ENCODE measurements around the gene TAF4. TPM values are rescaled to one million over a fixed set of nuclear protein-coding genes. Genes with fewer than 3 reads are reported as not detected.
A peak's percentile ranks its signal among the peaks of the same experiment; 100 is the strongest.

TAF4 gene
- total RNA-seq, 1 donor from 2014 or later = 28.1 TPM

- peak overlapping the region; percentile 19 for H3K27ac Mint-ChIP-seq
- H3K4me1 Mint-ChIP-seq = peaks cover 21% of the 10 kb centered on the region
- H3K9me3 Mint-ChIP-seq = no peaks in the 10 kb centered on the region
- no peak overlapping the region for H3K4me3 Mint-ChIP-seq
- H3K27me3 Mint-ChIP-seq (ENCODE audit: low read depth) = no peaks in the 10 kb centered on the region
- no peak for DNase-seq (ENCODE audit: low spot score in 2 of 2, unreplicated experiment in 2 of 2)
- no peak for TF ChIP-seq CTCF (IDR thresholded peaks at IDR 0.05; ENCODE audit: unreplicated experiment)
- no peaks in the 10 kb centered on the region for H3K36me3 Mint-ChIP-seq
These were observed 39.2 kb downstream of the TAF4 start for GRCh38 chr20:62026564-62026856.

- no peak for TF ChIP-seq CTCF (IDR thresholded peaks at IDR 0.05; ENCODE audit: unreplicated experiment)
- no peak for DNase-seq (ENCODE audit: low spot score in 2 of 2, unreplicated experiment in 2 of 2)
- Mint-ChIP-seq H3K27ac (peak overlapping the region; percentile 19), H3K36me3 (no peaks in the 10 kb centered on the region), H3K9me3 (no peaks in the 10 kb centered on the region), H3K4me1 (peaks cover 19% of the 10 kb centered on the region), H3K27me3 (ENCODE audit: low read depth) (no peaks in the 10 kb centered on the region), H3K4me3 (no peak overlapping the region)
These were observed 39.7 kb downstream of the TAF4 start for GRCh38 chr20:62025832-62026563.

- DNase-seq (ENCODE audit: low spot score in 2 of 2, unreplicated experiment in 2 of 2) = no peak
- TF ChIP-seq CTCF (IDR thresholded peaks at IDR 0.05; ENCODE audit: unreplicated experiment) = no peak
- Mint-ChIP-seq H3K27me3 (ENCODE audit: low read depth) (no peaks in the 10 kb centered on the region), H3K36me3 (no peaks in the 10 kb centered on the region), H3K27ac (no peak overlapping the region), H3K4me3 (no peak overlapping the region), H3K9me3 (no peaks in the 10 kb centered on the region), H3K4me1 (peaks cover 20% of the 10 kb centered on the region)
These were observed 40.3 kb downstream of the TAF4 start for GRCh38 chr20:62025394-62025793.

GRCh38 chr20:62023935-62024334, 41.7 kb downstream of the TAF4 start:
- DNase-seq (ENCODE audit: low spot score in 2 of 2, unreplicated experiment in 2 of 2) = no peak
- Mint-ChIP-seq H3K4me3 (no peak overlapping the region), H3K27ac (no peak overlapping the region), H3K4me1 (peaks cover 22% of the 10 kb centered on the region), H3K27me3 (ENCODE audit: low read depth) (no peaks in the 10 kb centered on the region), H3K9me3 (no peaks in the 10 kb centered on the region), H3K36me3 (no peaks in the 10 kb centered on the region)
- TF ChIP-seq CTCF (IDR thresholded peaks at IDR 0.05; ENCODE audit: unreplicated experiment) = no peak

- Mint-ChIP-seq H3K4me3 (no peak overlapping the region), H3K4me1 (peaks cover 22% of the 10 kb centered on the region), H3K27me3 (ENCODE audit: low read depth) (no peaks in the 10 kb centered on the region), H3K36me3 (no peaks in the 10 kb centered on the region), H3K27ac (no peak overlapping the region), H3K9me3 (no peaks in the 10 kb centered on the region)
- no peak for DNase-seq (ENCODE audit: low spot score in 2 of 2, unreplicated experiment in 2 of 2)
- no peak for TF ChIP-seq CTCF (IDR thresholded peaks at IDR 0.05; ENCODE audit: unreplicated experiment)
These were observed 43.0 kb downstream of the TAF4 start for GRCh38 chr20:62022575-62023139.
